Muscle of back (tissue), 13 donors: ENCODE measurements around the gene CXCL10. TPM values are rescaled to one million over a fixed set of nuclear protein-coding genes. Genes with fewer than 3 reads are reported as not detected.
"Not testable (repeated sequence)": the region's sequence is repeated elsewhere in the genome, so short reads cannot be mapped to it uniquely, and the experiment has no call there.

Experiments
- DNase-seq, 3 donors: peaks; one replicate each; pipeline versions ENCODE4 v3.0.0 to v3.0.0-alpha.2; 2013
- long read RNA-seq, 9 donors: transcript quantifications; one replicate each; lab custom pipeline, GENCODE V29; 2026
- polyA plus RNA-seq, 10 donors: library from polyadenylated mRNA; unstranded; fragments of 120-200 nt; gene quantifications; one replicate each; pipeline ENCODE4 v1.2.1, GENCODE V29; 2013; ENCODE audit not compliant: insufficient read length in 10 of 10

Gene CXCL10
- under 1 TPM in 8 of 10 donors, not detected in 2; 0.26 to 0.73 (median 0.40) TPM for polyA plus RNA-seq
- long read RNA-seq, donor 1, partial matches to known transcripts, result 0 of 1 reads
- long read RNA-seq, donor 1, other reads (novel, unspliced or antisense), result 0 of 1 reads
- long read RNA-seq, donor 2, result 0 reads
- long read RNA-seq, donor 3, result 0 reads
- long read RNA-seq, donor 4, result 0 reads
- long read RNA-seq, donor 5, result 0 reads
- long read RNA-seq, donor 6, partial matches to known transcripts, result 0 of 1 reads
- long read RNA-seq, donor 6, other reads (novel, unspliced or antisense), result 0 of 1 reads
- long read RNA-seq, donor 7, partial matches to known transcripts, result 0 of 1 reads
- long read RNA-seq, donor 7, other reads (novel, unspliced or antisense), result 0 of 1 reads
- long read RNA-seq, donor 8, result 0 reads
- long read RNA-seq, donor 9, result 0 reads

DNA sequence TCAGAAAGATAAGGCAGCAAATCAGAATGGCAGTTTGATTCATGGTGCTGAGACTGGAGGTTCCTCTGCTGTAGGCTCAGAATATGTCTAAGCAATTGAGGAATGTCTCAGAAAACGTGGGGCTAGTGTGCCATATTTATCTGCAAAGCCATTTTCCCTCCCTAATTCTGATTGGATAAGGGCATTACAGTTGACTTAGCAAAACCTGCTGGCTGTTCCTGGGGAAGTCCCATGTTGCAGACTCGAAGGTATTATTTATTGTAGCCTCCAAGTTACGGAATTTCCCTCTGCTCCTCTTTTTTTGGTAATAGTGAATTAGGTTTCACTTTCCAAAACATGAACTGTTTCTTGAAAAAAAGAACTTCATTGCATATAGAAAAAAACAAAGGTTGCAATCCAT lies at the start of gene CXCL10:
Gene CXCL10 (minus strand): TSS at position 109 of the 400 bp plus-strand sequence. CDS start 66 bp downstream, at position 43.
- DNase-seq, result no peak

DNA sequence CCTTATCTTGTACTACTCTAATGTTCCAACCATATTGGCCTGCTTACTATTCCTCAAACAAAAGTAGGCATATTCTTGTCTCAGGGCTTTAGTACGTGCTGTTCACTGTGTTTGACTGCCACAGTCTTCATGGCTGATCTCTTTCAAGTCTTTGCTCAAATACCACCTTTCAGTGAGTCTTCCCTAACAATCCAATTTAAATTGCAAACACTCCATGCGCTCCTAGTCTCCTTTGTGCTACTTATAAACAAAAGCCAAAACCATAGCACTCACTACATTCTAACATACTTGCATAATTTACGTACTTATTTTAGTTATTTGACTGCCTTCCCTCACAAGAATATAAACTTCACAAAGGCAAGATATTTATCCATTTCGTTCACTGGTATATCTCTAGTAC lies 49.5 kb upstream of the CXCL10 start:
- DNase-seq, result no peak

DNA sequence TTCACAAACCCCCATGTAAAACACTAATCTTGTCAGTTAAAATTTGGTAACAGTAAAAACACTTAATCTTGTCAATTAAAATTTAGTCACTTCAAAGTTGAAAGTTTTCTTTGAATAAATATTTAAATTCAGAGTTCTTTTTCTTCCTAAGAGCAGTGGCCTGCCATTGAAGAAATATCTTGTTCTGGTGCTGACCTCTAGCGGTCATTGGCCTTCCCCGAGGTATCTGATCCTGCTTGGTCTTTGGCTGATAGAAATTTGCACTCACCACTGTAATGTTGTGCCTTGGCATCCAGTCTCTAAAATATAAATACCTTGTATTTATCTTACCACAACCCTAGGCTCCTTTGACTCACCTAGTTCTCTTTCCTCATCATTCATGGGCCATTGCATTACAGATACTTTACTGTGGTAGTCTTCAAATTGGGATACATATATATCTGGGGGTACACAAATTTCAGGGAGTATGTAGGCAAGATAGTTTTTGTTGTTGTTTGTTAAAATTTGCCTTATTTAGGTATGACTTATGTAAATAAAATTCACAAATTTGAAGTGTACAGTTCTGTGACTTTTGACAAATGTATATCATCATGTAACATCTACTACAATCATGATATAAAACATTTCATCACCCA lies 44.5 kb upstream of the CXCL10 start:
- peak; percentile 72 to 86 (median 79) for DNase-seq

DNA sequence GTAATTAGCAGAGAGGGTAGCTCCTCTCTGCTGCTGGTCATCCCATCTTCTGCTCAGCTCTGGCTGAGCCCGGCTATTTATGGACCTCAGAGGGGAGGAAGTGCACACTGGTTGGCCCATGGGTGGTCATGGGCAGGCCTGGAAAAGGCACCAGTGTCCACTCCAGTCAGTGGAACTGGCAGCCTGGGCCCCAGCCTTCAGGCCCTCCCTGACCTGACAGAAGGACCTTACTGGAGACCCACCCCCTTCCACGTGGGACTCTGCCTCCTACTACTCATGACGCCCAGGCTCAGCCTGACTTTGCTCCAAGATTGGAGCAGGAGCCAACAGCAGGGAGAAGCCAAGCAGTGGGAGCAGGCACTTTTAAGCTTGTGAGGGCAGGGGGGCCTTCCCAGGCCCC lies 43.2 kb upstream of the CXCL10 start:
- no peak for DNase-seq

DNA sequence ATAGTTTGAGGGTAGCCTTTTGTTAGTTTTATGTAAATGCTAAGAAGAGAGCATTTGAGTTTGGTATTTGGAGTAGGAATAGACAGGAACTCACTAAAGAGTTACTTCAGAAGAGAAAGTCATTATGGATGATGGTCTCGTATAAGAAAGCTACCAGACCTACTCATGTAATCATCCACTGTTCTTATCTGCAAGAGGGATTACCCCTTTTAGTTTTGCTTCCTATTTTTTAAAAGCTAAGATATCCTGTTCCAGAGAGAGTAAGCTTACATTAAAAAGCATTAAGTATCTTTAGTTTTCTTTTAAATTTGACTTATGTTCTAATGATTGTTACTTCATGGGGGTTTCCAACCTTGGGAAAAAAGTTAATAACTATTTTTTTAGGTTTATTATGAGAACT lies 38.7 kb upstream of the CXCL10 start:
- DNase-seq, result no peak

DNA sequence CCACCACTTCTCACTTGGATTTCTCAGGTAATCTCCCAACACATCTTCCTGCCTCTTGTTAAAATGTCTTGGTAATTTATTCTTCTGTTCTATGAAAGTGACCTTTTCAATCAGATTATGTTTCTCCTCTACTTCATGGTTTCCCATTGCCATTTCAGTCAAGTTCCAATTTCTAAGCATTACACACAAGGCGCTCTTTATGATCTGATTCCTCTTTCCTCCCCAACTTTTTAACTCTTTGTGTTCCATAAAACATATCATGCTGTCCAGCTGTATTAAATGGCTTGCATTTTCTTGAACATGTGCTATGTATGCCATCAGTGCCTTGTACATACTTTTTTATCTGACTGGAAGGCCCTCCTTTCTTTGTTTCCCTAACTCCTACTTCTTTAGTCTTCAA lies 38.1 kb upstream of the CXCL10 start:
- DNase-seq, result no peak

DNA sequence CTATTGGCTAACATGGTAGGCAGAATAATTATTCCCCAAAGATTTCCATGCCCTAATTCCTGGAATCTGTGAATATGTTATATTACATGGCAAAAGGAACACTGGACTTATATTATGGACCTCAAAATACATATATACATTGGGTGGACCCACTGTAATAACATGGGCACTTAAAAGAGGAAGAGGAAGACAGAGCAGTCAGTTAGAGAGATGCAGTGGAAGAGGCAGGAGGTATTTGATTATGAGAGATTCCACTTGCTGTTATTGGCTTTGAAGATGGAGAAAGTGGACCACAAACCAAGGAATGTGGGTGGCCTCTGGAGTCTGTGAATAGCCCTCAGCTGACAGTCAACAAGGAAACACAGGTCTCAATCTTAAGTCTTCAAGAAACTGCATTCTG lies 37.2 kb upstream of the CXCL10 start:
- DNase-seq, result no peak

DNA sequence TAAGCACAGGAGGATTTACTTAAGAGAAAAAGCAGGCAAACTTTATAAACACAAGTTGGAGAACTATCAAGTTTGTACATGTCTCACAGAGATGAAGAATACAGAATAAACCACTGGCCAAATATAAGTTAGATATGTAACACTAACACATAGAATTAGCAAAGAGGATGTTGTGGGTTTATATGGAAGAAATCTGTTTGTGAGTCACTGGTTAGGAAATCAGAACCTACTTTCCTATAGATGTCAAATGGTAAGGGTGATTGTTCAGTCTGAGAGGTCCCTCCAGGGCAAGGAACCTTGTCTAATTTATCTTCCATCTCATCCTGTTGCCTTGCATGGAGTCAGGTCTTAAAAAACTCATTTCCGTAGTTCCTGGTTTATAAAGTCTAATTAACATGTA lies 36.5 kb upstream of the CXCL10 start:
- DNase-seq, result no peak

DNA sequence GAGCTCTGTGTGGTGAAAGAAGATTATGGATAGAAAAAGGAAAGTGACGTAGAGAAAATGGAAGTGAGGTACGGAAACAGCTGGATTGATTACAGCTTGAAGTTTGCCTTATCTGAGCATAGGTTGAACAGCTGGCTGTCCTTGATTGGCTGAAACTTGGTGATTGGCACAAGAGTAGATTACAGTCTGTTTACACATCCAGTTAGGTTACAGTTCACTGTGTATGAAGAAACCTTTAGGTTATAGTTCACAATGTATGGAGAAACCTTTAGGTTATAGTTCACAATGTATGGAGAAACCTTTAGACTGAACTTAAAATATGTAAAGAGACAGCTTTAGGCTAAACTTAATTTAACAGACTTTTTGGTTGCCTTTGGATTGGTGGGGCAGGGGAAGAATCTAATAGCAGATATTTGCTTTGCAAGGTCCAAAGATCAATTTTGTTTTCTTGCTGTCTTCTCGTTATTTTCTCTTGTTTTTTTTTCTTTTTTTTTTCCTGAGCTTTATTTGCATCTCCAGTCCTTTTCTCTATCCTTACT lies 35.7 kb upstream of the CXCL10 start:
- no peak for DNase-seq

DNA sequence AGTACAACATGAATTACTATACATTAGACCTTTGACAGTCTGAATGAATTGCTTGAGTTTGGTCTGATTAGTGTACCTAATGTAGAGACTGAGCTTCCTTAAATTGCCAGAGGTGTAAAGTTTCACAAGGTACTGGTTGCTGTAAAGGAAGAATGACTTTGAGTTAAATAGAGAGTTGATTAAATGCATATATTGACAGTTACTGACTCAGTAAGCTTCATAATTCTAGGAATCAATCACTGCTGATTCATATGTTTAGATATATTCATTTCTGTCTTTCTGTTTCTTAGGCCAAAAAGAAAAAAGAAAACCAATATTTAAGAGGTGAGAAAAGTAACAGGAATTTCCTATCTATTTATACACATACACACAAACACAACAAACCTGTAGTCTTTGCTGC lies 35.0 kb upstream of the CXCL10 start:
- no peak for DNase-seq

DNA sequence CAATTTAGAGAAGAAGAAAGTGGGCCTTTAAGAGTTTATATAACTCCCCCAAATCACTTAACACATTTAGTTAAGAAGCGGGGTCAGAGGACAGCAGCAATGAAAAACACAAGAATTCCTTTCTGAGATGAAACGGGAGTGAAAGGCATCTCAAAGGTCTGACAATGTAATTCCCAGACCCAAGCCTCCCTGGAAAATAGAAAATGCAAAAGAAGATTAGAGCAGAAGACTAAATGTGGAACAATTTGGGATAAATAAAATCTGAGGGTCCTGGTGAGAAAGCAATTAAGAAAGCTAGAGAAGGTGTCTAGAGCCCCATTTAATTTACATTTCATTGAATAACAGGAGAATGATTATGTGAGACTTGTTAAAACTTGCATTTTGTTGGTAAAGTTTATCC lies 32.1 kb upstream of the CXCL10 start:
- no peak for DNase-seq

DNA sequence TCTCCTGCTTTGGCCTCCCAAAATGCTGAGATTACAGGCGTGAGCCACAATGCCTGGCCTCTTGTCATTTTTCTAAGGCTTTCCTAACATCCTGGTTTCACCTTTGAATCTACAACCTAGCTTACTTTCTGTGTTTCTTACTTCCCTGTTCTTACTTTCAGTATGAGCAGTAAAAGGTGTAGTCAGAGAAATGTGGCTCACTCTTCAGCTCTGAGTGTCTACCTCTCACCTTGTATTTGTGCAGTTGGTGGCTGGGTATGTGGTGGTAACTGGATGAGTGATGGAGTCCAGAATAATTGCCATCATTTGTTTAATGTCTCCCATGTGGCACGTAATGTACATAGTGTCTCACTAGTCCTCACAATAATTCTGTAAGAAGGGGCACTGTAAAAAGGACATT lies 31.7 kb upstream of the CXCL10 start:
- no peak for DNase-seq

DNA sequence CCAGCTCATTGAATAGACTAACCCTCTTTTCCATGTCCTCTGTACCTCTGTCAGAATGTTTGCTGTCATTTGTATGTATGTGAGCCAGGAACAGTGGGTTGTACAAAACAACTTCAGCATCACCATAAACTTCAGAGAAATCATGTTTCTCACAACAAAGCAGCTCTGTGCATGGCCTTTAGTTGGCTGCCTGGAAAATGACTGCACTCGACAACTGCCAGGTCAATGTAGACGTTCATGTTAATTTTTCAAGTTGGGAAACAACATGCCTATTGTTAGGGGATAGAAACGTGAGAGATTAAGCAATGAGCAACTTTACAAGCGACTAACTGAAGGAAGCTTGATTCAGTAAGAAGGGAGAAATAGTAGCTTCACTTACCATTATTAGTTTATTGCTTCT lies 30.4 kb upstream of the CXCL10 start:
- no peak for DNase-seq

DNA sequence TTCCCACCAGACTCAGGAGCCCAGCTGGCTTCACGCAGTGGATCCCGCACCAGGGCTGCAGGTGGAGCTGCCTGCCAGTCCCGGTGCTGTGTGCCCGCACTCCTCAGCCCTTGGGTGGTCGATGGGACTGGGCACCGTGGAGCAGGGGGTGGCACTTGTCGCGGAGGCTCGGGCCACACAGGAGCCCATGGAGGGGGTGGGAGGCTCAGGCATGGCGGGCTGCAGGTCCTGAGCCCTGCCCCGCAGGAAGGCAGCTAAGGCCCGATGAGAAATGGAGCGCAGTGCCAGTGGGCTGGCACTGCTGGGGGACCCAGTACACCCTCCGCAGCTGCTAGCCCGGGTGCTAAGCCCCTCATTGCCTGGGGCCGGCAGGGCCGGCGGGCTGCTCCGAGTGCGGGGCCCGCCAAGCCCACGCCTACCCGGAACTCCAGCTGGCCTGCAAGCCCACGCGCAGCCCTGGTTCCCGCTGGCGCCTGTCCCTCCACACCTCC lies 27.3 kb upstream of the CXCL10 start:
- not testable (repeated sequence) for DNase-seq

DNA sequence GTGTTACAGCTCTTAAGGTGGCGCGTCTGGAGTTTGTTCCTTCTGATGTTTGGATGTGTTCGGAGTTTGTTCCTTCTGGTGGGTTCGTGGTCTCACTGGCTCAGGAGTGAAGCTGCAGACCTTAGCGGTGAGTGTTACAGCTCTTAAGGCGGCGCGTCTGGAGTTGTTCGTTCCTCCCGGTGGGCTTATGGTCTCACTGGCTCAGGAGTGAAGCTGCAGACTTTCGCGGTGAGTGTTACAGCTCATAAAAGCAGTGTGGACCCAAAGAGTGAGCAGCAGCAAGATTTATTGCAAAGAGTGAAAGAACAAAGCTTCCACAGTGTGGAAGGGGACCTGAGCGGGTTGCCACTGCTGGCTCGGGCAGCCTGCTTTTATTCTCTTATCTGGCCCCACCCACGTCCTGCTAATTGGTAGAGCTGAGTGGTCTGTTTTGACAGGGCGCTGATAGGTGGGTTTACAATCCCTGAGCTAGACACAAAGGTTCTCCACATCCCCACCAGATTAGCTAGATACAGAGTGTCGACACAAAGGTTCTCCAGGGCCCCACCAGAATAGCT lies 26.6 kb upstream of the CXCL10 start:
- DNase-seq, result not testable (repeated sequence)

DNA sequence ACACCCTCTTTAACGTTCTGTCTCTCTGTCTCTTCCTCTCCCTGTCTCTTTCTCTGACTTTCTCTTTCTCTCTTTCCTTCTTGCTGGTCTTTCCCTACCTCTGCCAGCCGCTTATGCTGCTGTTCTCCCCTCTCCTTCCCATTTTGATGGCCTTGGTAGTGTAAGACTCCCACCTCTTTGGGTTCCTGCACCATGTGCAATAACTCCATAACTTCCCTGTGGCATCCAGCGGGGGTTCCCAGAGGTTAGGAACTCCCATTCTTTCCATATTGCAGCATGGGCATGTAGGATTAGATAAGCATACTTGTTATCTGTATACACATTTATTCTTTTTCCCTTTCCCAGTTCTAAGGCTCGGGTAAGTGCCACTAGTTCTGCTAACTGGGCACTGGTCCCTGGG lies 21.4 kb upstream of the CXCL10 start:
- DNase-seq, result not testable (repeated sequence)

DNA sequence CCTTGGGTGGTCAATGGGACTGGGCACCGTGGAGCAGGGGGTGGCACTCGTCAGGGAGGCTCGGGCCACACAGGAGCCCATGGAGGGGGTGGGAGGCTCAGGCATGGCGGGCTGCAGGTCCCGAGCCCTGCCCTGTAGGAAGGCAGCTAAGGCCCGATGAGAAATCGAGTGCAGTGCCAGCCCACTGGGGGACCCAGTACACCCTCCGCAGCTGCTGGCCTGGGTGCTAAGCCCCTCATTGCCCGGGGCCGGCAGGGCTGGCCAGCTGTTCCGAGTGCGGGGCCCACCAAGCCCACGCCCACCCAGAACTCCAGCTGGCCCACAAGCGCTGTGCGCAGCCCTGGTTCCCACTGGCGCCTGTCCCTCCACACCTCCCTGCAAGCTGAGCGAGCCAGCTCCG lies 20.0 kb upstream of the CXCL10 start:
- DNase-seq, result not testable (repeated sequence)

DNA sequence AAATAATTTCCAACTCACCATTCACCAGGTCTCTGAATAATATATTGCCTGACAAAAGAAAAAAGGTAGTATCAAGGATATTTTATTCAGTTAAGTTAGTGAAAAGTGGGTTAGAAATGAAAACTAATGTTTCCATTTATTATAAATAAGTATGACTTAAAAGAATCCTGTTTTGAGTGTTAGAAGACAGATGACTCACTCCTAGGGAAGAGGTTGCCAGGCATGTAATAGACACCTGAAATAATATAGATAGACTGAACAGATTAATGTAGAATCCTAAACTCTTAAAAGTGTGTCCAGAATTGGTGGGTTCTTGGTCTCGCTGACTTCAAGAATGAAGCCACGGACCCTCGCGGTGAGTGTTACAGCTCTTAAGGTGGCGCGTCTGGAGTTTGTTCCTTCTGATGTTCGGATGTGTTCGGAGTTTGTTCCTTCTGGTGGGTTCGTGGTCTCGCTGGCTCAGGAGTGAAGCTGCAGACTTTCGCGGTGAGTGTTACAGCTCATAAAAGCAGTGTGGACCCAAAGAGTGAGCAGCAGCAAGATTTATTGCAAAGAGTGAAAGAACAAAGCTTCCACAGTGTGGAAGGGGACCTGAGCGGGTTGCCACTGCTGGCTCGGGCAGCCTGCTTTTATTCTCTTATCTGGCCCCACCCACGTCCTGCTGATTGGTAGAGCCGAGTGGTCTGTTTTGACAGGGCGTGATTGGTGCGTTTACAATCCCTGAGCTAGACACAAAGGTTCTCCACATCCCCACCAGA lies 19.1 kb upstream of the CXCL10 start:
- DNase-seq, result not testable (repeated sequence)

DNA sequence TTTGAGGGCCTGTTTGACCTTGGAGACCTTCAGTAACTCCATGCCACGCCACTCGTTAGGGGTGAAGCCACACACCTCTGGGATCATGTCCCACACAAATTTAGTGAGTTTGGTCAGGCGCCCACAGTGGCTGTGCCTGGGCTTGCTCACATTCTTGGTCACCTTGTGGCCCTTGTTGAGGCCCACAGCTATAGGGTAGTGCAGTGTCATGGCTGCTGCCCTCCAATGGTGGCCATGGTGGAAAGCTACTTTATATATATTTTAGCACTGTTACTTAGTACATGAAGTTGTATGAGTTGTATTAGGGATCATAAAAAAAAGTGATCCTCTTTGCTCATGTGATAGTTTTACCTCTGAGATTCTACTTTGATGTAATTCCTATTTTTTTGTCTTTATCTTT lies 13.6 kb upstream of the CXCL10 start:
- DNase-seq, result no peak

DNA sequence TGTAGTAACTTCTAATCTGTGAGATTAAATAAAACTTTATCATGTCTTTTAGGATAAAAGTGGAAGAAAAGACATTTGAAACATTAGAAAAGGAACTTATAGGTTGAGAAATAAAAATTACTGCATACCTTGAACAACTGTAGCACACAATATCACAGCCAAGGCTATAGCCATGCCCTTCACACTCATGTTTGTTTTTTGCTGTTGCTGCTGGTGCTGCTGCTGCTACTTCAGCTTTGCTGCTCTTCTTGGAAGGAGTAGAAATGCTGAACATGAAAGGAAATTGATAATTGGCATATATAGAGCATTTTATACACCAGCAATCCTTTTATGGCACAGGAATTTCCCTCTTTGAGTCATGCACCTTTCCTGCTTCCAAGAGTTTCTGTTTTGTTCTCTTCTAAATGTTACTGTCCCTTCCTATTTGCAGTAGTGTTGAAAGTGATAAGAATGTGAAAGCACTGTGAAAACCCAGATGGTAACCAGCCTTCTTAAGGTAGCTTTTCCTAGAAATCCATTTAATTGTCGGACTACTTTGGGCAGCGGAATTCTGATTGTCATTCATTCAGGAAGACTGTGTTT lies 12.6 kb upstream of the CXCL10 start, which contains the start of gene CXCL11:
Gene CXCL11 (minus strand): TSS at position 272 of the 582 bp plus-strand sequence. CDS start 83 bp downstream, at position 189.
- DNase-seq, result no peak

DNA sequence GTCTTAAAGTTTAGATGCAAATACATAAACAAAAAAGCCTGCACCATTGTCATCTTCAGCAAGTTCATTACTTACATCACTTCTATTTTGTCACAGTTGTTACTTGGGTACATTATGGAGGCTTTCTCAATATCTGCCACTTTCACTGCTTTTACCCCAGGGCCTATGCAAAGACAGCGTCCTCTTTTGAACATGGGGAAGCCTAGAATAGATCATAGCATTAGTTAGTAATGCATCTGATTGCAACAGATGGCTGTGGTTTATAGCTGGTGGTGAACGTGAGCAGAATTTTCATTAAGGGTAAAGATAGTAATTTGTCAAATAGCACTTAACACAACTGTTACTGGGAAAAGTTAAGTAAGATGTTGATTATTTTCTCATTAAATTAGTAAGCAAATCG lies 11.8 kb upstream of the CXCL10 start:
- DNase-seq, result no peak
